IMR-90 (cell line): ENCODE measurements around the gene CALN1.

Source experiments
- BHLHE40 ChIP-seq: fragments of 150-350 bp; IDR thresholded peaks from 2 replicates; pipeline ENCODE4 v1.6.1; 2016; ENCODE audit warnings: mild to moderate bottlenecking, low read depth, low read length
- CEBPB ChIP-seq: IDR thresholded peaks from 2 replicates; pipeline ENCODE4 v1.6.1; 2012; ENCODE audit warnings: low read depth, low read length, improper control_type of control experiment
- CTCF ChIP-seq: conservative IDR thresholded peaks from 2 replicates; pipeline ENCODE4 v1.5.1; 2012; ENCODE audit warnings: mild to moderate bottlenecking, low read depth, low read length, improper control_type of control experiment
- ELK1 ChIP-seq: fragments of 150-350 bp; IDR thresholded peaks from 2 replicates; pipeline ENCODE4 v1.6.1; 2016; ENCODE audit warnings: low read depth, mild to moderate bottlenecking, low read length, moderate library complexity, borderline replicate concordance
- FOS ChIP-seq: fragments of 150-350 bp; IDR thresholded peaks from 2 replicates; pipeline ENCODE4 v1.6.1; 2016; ENCODE audit warnings: low read depth, low read length
- MAFK ChIP-seq: IDR thresholded peaks from 2 replicates; pipeline ENCODE4 v1.6.1; 2012; ENCODE audit warnings: low read depth, low read length, improper control_type of control experiment
- MAZ ChIP-seq: IDR thresholded peaks from 2 replicates; pipeline ENCODE4 v1.6.1; 2012; ENCODE audit warnings: low read depth, mild to moderate bottlenecking, low read length, improper control_type of control experiment, moderate library complexity, borderline replicate concordance
- MXI1 ChIP-seq: IDR thresholded peaks from 2 replicates; pipeline ENCODE4 v1.6.1; 2012; ENCODE audit warnings: low read depth, mild to moderate bottlenecking, low read length, moderate library complexity, borderline replicate concordance
- POLR2A ChIP-seq: IDR thresholded peaks from 2 replicates; pipeline ENCODE4 v1.6.1; 2012; ENCODE audit warnings: mild to moderate bottlenecking, low read depth, low read length
- RAD21 ChIP-seq: IDR thresholded peaks from 2 replicates; pipeline ENCODE4 v1.6.1; 2012; ENCODE audit warnings: low read length, improper control_type of control experiment
- RCOR1 ChIP-seq: IDR thresholded peaks from 2 replicates; pipeline ENCODE4 v1.6.1; 2012; ENCODE audit warnings: mild to moderate bottlenecking, low read length, improper control_type of control experiment; ENCODE audit not compliant: insufficient replicate concordance
- SMC3 ChIP-seq: fragments of 150-350 bp; IDR thresholded peaks from 2 replicates; pipeline ENCODE4 v1.6.1; 2016; ENCODE audit warnings: low read depth, mild to moderate bottlenecking, antibody characterized with exemption, low read length, moderate library complexity

- TF ChIP-seq CTCF (no peak), RCOR1 (no peak), MXI1 (no peak), SMC3 (no peak), RAD21 (no peak), MAZ (no peak), ELK1 (no peak), POLR2A (no peak), CEBPB (no peak), FOS (no peak), MAFK (no peak), BHLHE40 (no peak)
Observed at GRCh38 chr7:72019436-72019835, 392.7 kb downstream of the CALN1 start.
